Naive B cell (primary cell): ENCODE measurements around the gene PRRC2C. TPM values are rescaled to one million over a fixed set of nuclear protein-coding genes. Genes with fewer than 3 reads are reported as not detected.

Experiments used
- ATAC-seq, 2 donors: fragments of 150-1000 bp; cut with Tn5 transposase; 2 replicates each; pipeline ENCODE4 v1.10.0; 2021; ENCODE audit warnings: low read depth in 2 of 2, mild to moderate bottlenecking in 2 of 2, moderate library complexity in 2 of 2
- DNase-seq: peaks from one replicate; pipeline ENCODE4 v3.0.0; 2022
- H3K27ac Mint-ChIP-seq, 6 donors: one replicate each; pipeline ENCODE4 v1.8.0; 2020 to 2022; ENCODE audit warnings: mild to moderate bottlenecking in 6 of 6, mixed read lengths in 6 of 6, moderate library complexity in 5 of 6, inconsistent platforms in 2 of 6
- H3K27me3 Mint-ChIP-seq, 3 donors: one replicate each; pipeline ENCODE4 v1.8.0; 2021 to 2022; ENCODE audit warnings: mixed read lengths in 3 of 3, mild to moderate bottlenecking in 1 of 3
- H3K36me3 Mint-ChIP-seq, 2 donors: one replicate each; pipeline ENCODE4 v1.8.0; 2020 to 2022; ENCODE audit warnings: mixed read lengths in 2 of 2, inconsistent platforms in 1 of 2, mild to moderate bottlenecking in 1 of 2
- H3K4me1 Mint-ChIP-seq, 3 donors: one replicate each; pipeline ENCODE4 v1.8.0; 2020 to 2022; ENCODE audit warnings: mixed read lengths in 3 of 3, inconsistent platforms in 1 of 3, mild to moderate bottlenecking in 1 of 3, moderate library complexity in 1 of 3
- H3K4me3 Mint-ChIP-seq, 8 donors: one replicate each; pipeline ENCODE4 v1.8.0; 2020 to 2022; ENCODE audit warnings: mild to moderate bottlenecking in 8 of 8, mixed read lengths in 8 of 8, moderate library complexity in 8 of 8, inconsistent platforms in 2 of 8
- H3K9me3 Mint-ChIP-seq, 7 donors: one replicate each; pipeline ENCODE4 v1.8.0; 2020 to 2022; ENCODE audit warnings: mixed read lengths in 7 of 7, mild to moderate bottlenecking in 5 of 7, inconsistent platforms in 2 of 7, moderate library complexity in 1 of 7
- polyA plus RNA-seq, 6 donors: library from polyadenylated mRNA; unstranded; fragments of 300-500 nt; fragmentation: Illumina TruSeq; gene quantifications; one replicate each; pipeline ENCODE4 v1.2.3, GENCODE V29; 2021; ENCODE audit warnings: low read depth in 6 of 6

PRRC2C gene
- polyA plus RNA-seq, 6 donors from 2014 or later = 15.3 to 97.0 (median 46.7) TPM

GRCh38 chr1:171477804-171478203, 7.5 kb upstream of the PRRC2C start:
- Mint-ChIP-seq H3K4me3 (no peak overlapping the region), H3K27me3 (peaks cover 0 to 28% (median 17%) of the 10 kb centered on the region in 3 donors), H3K4me1 (peaks cover 0 to 4% (median 0%) of the 10 kb centered on the region in 3 donors), H3K9me3 (peaks cover 0 to 7% (median 3%) of the 10 kb centered on the region in 7 donors), H3K27ac (no peak overlapping the region), H3K36me3 (no peaks in the 10 kb centered on the region)
- no peak for DNase-seq
- no peak for ATAC-seq

GRCh38 chr1:171480035-171480434, 5.3 kb upstream of the PRRC2C start:
- H3K27ac Mint-ChIP-seq = no peak overlapping the region

GRCh38 chr1:171484760-171485374, 463 bp upstream of the PRRC2C start:
- Mint-ChIP-seq H3K4me1 (peaks cover 39 to 49% (median 48%) of the 10 kb centered on the region in 3 donors), H3K36me3 (peaks cover 0 to 4% of the 10 kb centered on the region in 2 donors), H3K27me3 (no peaks in the 10 kb centered on the region), H3K4me3 (peak overlapping the region; percentile 85 to 99 (median 96)), H3K9me3 (peaks cover 0 to 2% (median 0%) of the 10 kb centered on the region in 7 donors), H3K27ac (peak overlapping the region; percentile 97 to 100 (median 100))
- ATAC-seq (peak; percentile 52 to 54), DNase-seq (no peak)

More at GRCh38 chr1:171480035-171480434, 5.3 kb upstream of the PRRC2C start:
- DNase-seq = no peak
- ATAC-seq = no peak
- Mint-ChIP-seq H3K27me3 (peaks cover 0 to 12% (median 6%) of the 10 kb centered on the region in 3 donors), H3K4me3 (no peak overlapping the region), H3K4me1 (peaks cover 6 to 10% (median 8%) of the 10 kb centered on the region in 3 donors), H3K9me3 (no peaks in the 10 kb centered on the region), H3K36me3 (no peaks in the 10 kb centered on the region)

GRCh38 chr1:171486048-171486519, 754 bp downstream of the PRRC2C start:
- Mint-ChIP-seq H3K27me3 (no peaks in the 10 kb centered on the region), H3K36me3 (peaks cover 0 to 4% of the 10 kb centered on the region in 2 donors), H3K4me1 (peaks cover 46 to 59% (median 58%) of the 10 kb centered on the region in 3 donors)

GRCh38 chr1:171487038-171487437, 1.7 kb downstream of the PRRC2C start:
- Mint-ChIP-seq H3K4me1 (peaks cover 51 to 65% (median 65%) of the 10 kb centered on the region in 3 donors), H3K27ac (peak overlapping the region; percentile 97 to 100 (median 100)), H3K9me3 (peaks cover 0 to 2% (median 0%) of the 10 kb centered on the region in 7 donors), H3K4me3 (peak overlapping the region; percentile 37 to 99 (median 94)), H3K27me3 (no peaks in the 10 kb centered on the region), H3K36me3 (peaks cover 0 to 4% of the 10 kb centered on the region in 2 donors)
- no peak for ATAC-seq
- no peak for DNase-seq

More at GRCh38 chr1:171486048-171486519, 754 bp downstream of the PRRC2C start:
- Mint-ChIP-seq H3K9me3 (peaks cover 0 to 2% (median 0%) of the 10 kb centered on the region in 7 donors), H3K4me3 (peak overlapping the region; percentile 85 to 99 (median 96)), H3K27ac (peak overlapping the region; percentile 97 to 100 (median 100))
- peak; percentile 86 for DNase-seq
- ATAC-seq = peak; percentile 60 to 65

- peaks cover 0 to 4% of the 10 kb centered on the region in 2 donors for H3K36me3 Mint-ChIP-seq
- H3K27ac Mint-ChIP-seq = peak overlapping the region in 5 of 6 donors; percentile 81 to 100 (median 89)
- H3K27me3 Mint-ChIP-seq = no peaks in the 10 kb centered on the region
- DNase-seq = no peak
- peaks cover 56 to 77% (median 75%) of the 10 kb centered on the region in 3 donors for H3K4me1 Mint-ChIP-seq
- ATAC-seq = no peak
- H3K4me3 Mint-ChIP-seq = peak overlapping the region in 5 of 8 donors; percentile 25 to 99 (median 85)
- H3K9me3 Mint-ChIP-seq = peaks cover 0 to 2% (median 0%) of the 10 kb centered on the region in 7 donors
Observed at GRCh38 chr1:171488190-171488929, 3.0 kb downstream of the PRRC2C start.

GRCh38 chr1:171494076-171494475, 8.7 kb downstream of the PRRC2C start:
- peaks cover 10 to 12% of the 10 kb centered on the region in 2 donors for H3K36me3 Mint-ChIP-seq
- H3K27me3 Mint-ChIP-seq = no peaks in the 10 kb centered on the region
- no peak for ATAC-seq
- peaks cover 57 to 91% (median 83%) of the 10 kb centered on the region in 3 donors for H3K4me1 Mint-ChIP-seq
- peak overlapping the region in 2 of 8 donors; percentile 40 to 51 for H3K4me3 Mint-ChIP-seq
- peak overlapping the region in 4 of 6 donors; percentile 31 to 79 (median 50) for H3K27ac Mint-ChIP-seq
- H3K9me3 Mint-ChIP-seq = no peaks in the 10 kb centered on the region
- DNase-seq = no peak

GRCh38 chr1:171495444-171495843, 10.1 kb downstream of the PRRC2C start:
- Mint-ChIP-seq H3K4me3 (peak overlapping the region in 5 of 8 donors; percentile 5 to 71 (median 38)), H3K9me3 (no peaks in the 10 kb centered on the region), H3K27me3 (no peaks in the 10 kb centered on the region), H3K36me3 (peaks cover 9 to 20% of the 10 kb centered on the region in 2 donors), H3K27ac (peak overlapping the region in 4 of 6 donors; percentile 18 to 83 (median 32)), H3K4me1 (peaks cover 61 to 86% (median 80%) of the 10 kb centered on the region in 3 donors)
- ATAC-seq (no peak), DNase-seq (no peak)

GRCh38 chr1:171500304-171500703, 15.0 kb downstream of the PRRC2C start:
- Mint-ChIP-seq H3K27ac (peak overlapping the region in 3 of 6 donors; percentile 37 to 57 (median 54)), H3K36me3 (peaks cover 20 to 26% of the 10 kb centered on the region in 2 donors), H3K4me3 (no peak overlapping the region), H3K4me1 (peaks cover 63 to 92% (median 76%) of the 10 kb centered on the region in 3 donors), H3K27me3 (no peaks in the 10 kb centered on the region), H3K9me3 (no peaks in the 10 kb centered on the region)
- ATAC-seq (no peak), DNase-seq (no peak)

GRCh38 chr1:171500803-171501202, 15.5 kb downstream of the PRRC2C start:
- ATAC-seq = no peak
- DNase-seq = no peak
- Mint-ChIP-seq H3K36me3 (peaks cover 20 to 26% of the 10 kb centered on the region in 2 donors), H3K4me1 (peaks cover 63 to 92% (median 76%) of the 10 kb centered on the region in 3 donors), H3K27me3 (no peaks in the 10 kb centered on the region), H3K27ac (peak overlapping the region in 2 of 6 donors; percentile 54 to 96), H3K9me3 (no peaks in the 10 kb centered on the region), H3K4me3 (peak overlapping the region in 3 of 8 donors; percentile 16 to 46 (median 23))

GRCh38 chr1:171501305-171502024, 16.1 kb downstream of the PRRC2C start:
- Mint-ChIP-seq H3K27ac (peak overlapping the region in 3 of 6 donors; percentile 36 to 54 (median 44)), H3K27me3 (no peaks in the 10 kb centered on the region), H3K4me3 (peak overlapping the region in 3 of 8 donors; percentile 3 to 40 (median 15)), H3K36me3 (peaks cover 20 to 26% of the 10 kb centered on the region in 2 donors), H3K9me3 (no peaks in the 10 kb centered on the region), H3K4me1 (peaks cover 65 to 92% (median 77%) of the 10 kb centered on the region in 3 donors)
- DNase-seq (no peak), ATAC-seq (no peak)

GRCh38 chr1:171506525-171507304, 21.4 kb downstream of the PRRC2C start:
- Mint-ChIP-seq H3K27me3 (no peaks in the 10 kb centered on the region), H3K4me3 (peak overlapping the region in 5 of 8 donors; percentile 29 to 80 (median 50)), H3K9me3 (no peaks in the 10 kb centered on the region), H3K36me3 (peaks cover 0 to 6% of the 10 kb centered on the region in 2 donors), H3K4me1 (peaks cover 71 to 96% (median 87%) of the 10 kb centered on the region in 3 donors), H3K27ac (peak overlapping the region; percentile 76 to 94 (median 90))
- no peak for DNase-seq
- ATAC-seq = peak in 1 of 2 donors; percentile 6
